GM19043 (cell line): ENCODE results near the gene DBF4.
"Not testable (repeated sequence)": the region's sequence is repeated elsewhere in the genome, so short reads cannot be mapped to it uniquely, and the experiment has no call there.

Experiments
- ATAC-seq: cut with Tn5 transposase; IDR thresholded peaks from one replicate; pipeline ENCODE4 v1.9.1; 2021; ENCODE audit warnings: low read depth; ENCODE audit not compliant: unreplicated experiment

Gene DBF4

DNA sequence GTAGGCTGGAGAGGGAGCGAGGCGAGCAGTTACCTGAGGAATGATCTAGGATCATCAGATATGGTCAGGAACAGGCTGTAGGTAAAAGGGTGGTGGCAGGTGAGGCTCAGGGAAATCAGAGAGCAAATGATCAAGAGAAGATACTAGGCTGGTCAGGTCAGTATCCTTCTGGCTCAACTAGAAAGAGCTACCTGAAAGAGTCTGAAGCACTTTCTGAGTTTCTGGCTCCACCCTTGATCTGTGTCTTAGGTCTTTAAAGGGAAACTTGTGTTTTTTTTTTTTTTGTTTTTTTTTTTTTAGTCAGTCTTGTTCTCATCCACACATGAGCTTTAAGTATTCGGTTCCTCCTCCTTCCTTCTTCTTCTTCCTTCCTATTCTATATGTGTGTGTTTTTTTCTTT, 68.3 kb downstream of the DBF4 start:
- no peak for ATAC-seq

DNA sequence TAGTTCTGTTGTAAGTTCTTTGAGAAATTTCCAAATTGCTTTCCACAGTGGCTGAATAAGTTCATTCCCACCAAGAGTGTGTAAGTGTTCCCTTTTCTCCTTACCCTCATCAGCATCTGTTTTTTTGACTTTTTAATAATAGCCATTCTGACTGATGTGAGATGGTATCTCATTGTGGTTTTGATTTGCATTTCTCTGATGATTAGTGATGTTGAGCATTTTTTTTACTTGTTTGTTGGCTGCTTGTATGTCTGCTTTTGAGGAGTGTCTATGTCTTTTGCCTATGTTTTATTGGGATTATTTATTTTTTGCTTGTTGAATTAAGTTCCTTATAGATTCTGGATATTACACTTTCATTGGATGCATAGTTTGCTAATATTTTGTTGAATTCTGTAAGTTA, 69.6 kb downstream of the DBF4 start:
- not testable (repeated sequence) for ATAC-seq

DNA sequence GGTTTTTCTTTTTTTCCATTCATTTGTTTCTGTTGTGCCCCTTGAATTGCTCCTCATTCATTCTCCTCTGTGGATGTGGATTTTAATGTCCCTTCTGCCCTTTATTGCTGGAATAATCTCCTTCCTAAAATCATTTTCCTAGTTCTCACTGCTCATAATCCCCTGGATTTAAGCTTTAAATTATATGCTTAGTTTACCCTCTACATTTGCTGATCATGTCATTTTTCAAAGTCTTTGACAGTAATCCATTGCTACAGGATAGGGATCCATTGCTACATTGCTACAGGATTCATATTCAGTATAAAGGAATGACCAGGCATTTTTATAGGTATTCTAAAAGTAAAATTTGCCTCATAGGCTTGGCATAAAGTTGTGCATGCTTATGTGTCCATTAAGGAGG, 72.1 kb downstream of the DBF4 start:
- no peak for ATAC-seq
